ENCODE results near the gene PRRX2.
"Not testable (repeated sequence)": the region's sequence is repeated elsewhere in the genome, so short reads cannot be mapped to it uniquely, and the experiment has no call there.

Gene PRRX2

DNA sequence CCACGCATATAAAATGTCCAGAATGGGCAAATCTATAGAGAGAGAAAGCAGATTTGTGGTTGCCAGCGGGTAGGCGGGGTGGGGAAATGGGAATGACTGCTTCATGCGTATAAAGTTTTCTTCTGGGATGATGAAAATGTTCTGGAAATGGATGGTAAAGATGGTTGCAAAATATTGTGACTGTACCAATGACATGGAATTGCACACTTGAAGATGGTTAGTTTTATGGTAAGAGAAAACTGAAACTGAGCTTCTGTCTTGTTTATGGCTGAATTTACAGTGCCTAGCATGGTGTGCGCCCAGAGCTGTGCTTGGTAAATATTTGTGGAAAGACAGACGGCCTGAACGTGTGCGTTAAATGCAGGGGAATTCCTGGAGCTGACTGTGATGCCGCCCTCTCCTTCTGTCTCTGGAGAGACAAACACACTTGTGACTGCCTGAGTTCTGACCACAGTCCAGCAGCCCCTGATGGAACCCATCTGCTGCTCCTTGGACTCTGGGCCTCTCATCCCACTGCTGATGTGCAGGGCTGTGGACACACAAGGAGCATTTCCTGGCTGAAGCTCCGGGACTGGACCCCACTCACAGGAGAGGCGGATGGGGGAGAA, 96.0 kb downstream of the PRRX2 start:
- DNase-seq (ENCODE audit: low spot score) = no peak

DNA sequence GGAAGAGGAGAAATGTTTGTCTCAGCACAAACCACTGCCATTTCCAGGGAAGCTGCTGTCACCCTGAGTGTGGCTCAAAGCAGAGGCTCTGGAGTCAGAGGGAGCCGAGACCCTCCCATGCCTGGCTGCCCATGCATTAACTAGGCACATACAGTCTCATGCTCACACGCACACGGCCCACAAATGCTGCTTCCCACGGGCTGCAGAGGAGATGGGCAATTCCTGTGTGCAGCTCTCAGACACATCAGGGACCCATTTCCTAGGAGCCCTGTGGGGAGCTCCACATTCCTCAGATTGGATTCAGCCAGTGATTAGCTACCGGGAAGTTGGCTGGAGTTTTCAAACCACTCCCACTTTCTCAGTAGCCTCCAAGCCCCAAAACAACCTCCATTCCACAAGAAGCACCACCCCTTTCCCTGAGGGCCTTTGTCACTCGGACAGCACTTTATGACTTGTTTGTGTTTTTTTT, 96.5 kb downstream of the PRRX2 start:
- no peak for DNase-seq (ENCODE audit: low spot score)

DNA sequence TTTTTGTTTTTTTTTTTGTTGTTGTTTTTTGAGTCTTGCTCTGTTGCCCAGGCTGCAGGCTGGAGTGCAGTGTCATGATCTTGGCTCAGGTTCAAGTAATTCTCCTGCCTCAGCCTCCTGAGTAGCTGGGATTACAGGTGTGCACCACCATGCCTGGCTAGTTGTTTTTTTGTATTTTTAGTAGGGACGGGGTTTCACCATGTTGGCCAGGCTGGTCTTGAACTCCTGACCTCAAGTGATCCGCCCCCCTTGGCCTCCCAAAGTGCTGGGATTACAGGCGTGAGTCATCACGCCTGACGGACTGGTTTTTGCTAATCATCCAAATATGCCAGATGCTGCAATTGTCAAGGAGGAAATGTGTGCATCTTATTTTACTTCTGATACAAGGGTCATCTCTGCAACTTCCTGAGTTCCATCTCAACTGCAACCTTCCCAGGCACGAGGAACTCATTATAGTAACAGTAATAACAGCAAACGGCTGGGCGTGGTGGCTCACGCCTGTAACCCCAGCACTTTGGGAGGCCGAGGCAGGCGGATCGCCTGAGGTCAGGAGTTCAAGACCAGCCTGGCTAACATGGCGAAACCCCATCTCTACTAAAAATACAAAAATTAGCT, 97.0 kb downstream of the PRRX2 start:
- DNase-seq (ENCODE audit: low spot score) = not testable (repeated sequence)

DNA sequence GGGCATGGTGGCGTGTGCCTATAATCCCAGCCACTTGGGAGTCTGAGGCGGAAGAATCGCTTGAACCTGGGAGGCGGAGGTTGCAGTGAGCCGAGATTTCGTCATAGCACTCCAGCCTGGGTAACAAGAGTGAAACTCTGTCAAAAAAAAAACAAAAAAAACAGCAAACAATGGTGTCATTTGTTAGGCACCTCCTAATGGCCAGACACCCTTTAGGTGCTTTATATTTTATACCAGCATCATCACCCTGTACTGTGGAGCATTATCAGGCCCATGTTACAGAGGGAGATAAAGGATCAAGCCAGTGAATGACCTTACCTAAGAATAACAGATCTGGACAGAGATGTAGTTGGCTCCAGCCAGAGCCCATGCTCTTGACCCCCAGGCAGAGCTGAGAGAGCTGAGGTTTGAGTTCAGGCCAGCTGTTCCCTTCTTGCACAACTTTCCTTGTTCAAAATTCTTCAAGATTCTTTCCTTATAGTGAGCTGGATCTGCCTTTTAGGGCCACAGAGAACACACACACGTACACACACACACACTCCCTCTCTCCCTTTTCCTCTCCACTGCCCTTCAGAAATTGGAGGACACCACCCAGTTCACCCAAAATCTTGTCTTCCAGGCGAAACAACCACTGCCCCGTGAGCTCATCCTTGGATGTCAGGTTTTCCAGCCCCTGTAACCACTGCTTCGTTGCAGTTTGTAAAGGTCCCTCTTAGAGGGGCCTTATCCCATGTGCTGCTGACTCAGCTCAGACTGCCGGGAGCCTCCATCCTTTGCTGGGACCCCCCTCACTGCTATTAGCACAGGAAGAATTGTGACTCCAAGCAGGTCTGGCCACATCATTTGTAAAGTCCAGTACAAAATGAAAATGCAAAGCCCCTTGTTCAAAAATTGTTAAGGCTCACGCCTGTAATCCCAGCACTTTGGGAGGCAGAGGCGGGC, 97.8 kb downstream of the PRRX2 start:
- DNase-seq (ENCODE audit: low spot score) = no peak

DNA sequence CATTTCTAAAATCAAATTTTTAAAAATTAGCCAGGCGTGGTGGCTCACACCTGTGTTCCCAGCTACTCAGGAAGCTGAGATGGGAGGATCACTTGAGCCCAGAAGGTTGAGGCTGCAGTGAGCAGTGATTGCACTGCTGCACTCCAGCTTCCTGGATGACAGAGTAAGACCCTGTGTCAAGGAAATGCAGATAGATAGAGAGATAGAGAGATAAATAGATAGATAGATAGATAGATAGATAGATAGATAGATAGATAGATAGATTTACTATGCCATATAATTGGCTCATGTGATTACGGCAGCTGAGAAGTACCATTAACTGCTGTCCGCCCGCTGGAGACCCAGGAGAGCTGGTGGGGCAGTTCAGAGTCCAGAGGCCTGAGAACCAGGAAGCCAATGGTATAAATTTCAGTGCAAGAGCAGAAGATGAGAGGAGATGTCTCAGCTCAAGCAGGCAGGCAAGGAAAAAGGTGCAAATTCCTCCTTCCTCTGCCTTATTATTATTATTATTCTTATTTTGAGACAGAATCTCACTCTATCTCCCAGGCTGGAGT, 100.4 kb downstream of the PRRX2 start:
- no peak for DNase-seq (ENCODE audit: low spot score)

DNA sequence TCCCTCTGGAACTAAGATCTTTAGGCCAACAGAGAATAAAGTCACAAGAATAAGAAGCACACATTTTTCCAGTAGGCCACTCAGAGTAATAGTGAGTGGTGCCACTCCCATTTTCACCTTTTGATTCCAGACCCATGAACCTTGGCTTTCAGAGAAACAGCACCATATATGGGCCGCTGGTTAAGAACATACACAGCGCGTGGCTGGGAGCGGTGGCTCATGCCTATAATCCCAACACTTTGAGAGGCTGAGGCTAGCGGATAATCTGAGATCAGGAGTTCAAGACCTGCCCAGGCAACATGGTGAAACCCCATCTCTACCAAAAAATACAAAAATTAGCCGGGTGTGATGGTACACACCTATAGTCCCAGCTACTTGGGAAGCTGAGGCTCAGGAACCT, 103.0 kb downstream of the PRRX2 start:
- DNase-seq (ENCODE audit: low spot score) = no peak

DNA sequence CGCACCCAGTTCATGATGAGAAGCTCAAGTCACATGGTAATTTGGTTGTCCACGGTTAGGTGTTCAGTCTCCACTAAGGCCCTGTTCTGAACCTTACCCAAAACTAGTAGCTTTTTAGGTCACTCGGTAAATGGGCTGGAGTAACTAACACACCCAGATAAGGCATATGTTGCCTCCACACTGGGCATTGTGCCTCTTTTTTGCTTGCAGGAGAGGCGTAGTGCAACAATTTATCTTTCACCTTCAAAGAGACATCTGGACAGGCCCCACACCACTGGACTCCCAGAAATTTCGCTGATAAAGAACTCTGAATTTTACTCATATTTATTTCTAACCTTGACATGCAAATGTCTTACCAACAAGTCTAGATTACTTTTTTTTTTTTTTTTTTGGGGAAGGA, 104.2 kb downstream of the PRRX2 start:
- DNase-seq (ENCODE audit: low spot score) = no peak

DNA sequence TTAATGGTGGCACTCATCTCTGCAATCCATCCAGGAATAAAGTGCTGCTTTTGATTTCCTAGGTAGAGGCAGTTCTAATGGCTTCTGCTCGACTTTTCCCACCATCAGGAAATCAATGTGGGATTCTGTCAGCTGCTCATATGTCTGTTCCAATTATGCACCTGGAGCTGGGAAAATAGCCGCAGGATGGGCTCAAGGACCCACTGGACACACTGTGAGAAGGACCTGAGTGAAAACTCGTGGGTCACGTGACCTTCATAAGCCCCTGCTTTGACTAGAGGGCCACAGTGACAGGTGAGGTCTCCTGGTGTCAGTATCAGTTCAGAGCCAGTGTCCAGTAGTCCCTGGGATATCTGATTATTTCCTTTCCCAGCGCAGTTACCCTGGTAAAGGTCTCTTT, 105.3 kb downstream of the PRRX2 start:
- no peak for DNase-seq (ENCODE audit: low spot score)
